ENCODE data around the gene IFNG-AS1.

IFNG-AS1 gene

DNA sequence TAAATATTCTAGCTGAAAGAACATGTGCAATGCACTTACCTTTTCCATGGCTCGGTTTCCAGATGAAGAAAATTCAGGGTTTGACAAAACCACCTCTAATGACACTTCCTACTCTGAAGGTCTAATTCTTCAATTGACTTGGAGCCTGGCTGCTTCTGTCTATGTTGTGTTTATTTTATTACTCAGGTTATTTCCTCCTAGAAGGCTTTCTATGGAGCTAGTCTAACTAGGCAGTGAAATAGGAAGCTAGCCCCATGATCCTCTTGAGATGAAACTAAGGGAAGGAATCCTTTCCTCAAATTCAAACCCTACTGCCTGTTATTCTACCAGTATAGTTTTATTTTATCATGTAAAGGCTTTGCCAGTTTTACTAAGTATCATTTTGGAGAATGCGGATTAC is 20.9 kb upstream of the IFNG-AS1 start (continued):
- TF ChIP-seq ZFP41 (tag by site-specific recombination; IDR thresholded peaks at IDR 0.05; ENCODE audit: borderline replicate concordance) (no peak), GFI1B (tag by site-specific recombination; IDR thresholded peaks at IDR 0.05) (no peak), ZNF660 (tag by site-specific recombination; IDR thresholded peaks at IDR 0.05) (no peak), ZNF768 (tag by site-specific recombination; IDR thresholded peaks at IDR 0.05) (no peak)

DNA sequence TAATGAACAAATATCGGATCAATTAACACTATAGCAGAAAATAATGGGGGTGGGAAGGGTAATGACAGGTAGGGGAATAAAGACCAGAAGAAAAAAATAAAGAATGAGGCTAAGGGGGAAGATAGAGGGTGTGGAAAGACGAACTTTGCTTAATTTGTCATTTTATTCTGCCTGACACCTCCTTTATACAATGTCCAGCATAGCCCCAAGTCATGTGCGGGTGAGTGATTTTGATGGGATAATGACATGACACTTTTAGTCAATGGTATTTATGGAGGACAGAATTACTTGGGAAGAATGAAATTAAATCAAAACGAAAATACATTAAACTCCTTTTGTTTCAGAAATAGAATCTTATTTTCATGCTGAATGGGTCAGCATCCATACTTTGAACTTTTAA is 20.5 kb upstream of the IFNG-AS1 start:
- Histone ChIP-seq H3K9me3 (ENCODE audit: control insufficient read depth, insufficient read depth, low read depth, low read length) (no peaks in the 10 kb centered on the region), H3K36me3 (ENCODE audit: control insufficient read depth in 2 of 2, insufficient read depth in 1 of 2, low read length in 2 of 2) (no peaks in the 10 kb centered on the region), H3K4me3 (ENCODE audit: low read depth, low read length) (no peak overlapping the region), H3K27ac (ENCODE audit: extremely low read depth, low read depth, low read length) (no peak overlapping the region), H3K4me1 (ENCODE audit: control insufficient read depth, insufficient read depth, low read length) (no peaks in the 10 kb centered on the region)
- CTCF ChIA-PET = no interaction called here
- no peak for TF ChIP-seq YY2 (tag by site-specific recombination; IDR thresholded peaks at IDR 0.05)
- no peak for TF ChIP-seq KLF10 (tag by site-specific recombination; IDR thresholded peaks at IDR 0.05)
- no peak for TF ChIP-seq ZNF184 (tag by site-specific recombination; IDR thresholded peaks at IDR 0.05)
- no peak for TF ChIP-seq ZNF2 (tag by site-specific recombination; IDR thresholded peaks at IDR 0.05)
- no peak for TF ChIP-seq ZNF830 (tag by site-specific recombination; IDR thresholded peaks at IDR 0.05; ENCODE audit: low read depth)
- TF ChIP-seq, protein P1, sequence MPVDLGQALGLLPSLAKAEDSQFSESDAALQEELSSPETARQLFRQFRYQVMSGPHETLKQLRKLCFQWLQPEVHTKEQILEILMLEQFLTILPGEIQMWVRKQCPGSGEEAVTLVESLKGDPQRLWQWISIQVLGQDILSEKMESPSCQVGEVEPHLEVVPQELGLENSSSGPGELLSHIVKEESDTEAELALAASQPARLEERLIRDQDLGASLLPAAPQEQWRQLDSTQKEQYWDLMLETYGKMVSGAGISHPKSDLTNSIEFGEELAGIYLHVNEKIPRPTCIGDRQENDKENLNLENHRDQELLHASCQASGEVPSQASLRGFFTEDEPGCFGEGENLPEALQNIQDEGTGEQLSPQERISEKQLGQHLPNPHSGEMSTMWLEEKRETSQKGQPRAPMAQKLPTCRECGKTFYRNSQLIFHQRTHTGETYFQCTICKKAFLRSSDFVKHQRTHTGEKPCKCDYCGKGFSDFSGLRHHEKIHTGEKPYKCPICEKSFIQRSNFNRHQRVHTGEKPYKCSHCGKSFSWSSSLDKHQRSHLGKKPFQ (tag by site-specific recombination; IDR thresholded peaks at IDR 0.05) = no peak
- TF ChIP-seq, protein P2, sequence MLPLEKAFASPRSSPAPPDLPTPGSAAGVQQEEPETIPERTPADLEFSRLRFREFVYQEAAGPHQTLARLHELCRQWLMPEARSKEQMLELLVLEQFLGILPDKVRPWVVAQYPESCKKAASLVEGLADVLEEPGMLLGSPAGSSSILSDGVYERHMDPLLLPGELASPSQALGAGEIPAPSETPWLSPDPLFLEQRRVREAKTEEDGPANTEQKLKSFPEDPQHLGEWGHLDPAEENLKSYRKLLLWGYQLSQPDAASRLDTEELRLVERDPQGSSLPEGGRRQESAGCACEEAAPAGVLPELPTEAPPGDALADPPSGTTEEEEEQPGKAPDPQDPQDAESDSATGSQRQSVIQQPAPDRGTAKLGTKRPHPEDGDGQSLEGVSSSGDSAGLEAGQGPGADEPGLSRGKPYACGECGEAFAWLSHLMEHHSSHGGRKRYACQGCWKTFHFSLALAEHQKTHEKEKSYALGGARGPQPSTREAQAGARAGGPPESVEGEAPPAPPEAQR (tag by site-specific recombination; IDR thresholded peaks at IDR 0.05) = no peak
- TF ChIP-seq ZNF404 (tag by site-specific recombination; IDR thresholded peaks at IDR 0.05) = no peak
- TF ChIP-seq ZNF121 (tag by site-specific recombination; IDR thresholded peaks at IDR 0.05) = no peak
- TF ChIP-seq ZNF175 (tag by site-specific recombination; IDR thresholded peaks at IDR 0.05) = no peak
- TF ChIP-seq KLF16 (tag by site-specific recombination; IDR thresholded peaks at IDR 0.05) = no peak
- POLR2A ChIA-PET = no interaction called here

DNA sequence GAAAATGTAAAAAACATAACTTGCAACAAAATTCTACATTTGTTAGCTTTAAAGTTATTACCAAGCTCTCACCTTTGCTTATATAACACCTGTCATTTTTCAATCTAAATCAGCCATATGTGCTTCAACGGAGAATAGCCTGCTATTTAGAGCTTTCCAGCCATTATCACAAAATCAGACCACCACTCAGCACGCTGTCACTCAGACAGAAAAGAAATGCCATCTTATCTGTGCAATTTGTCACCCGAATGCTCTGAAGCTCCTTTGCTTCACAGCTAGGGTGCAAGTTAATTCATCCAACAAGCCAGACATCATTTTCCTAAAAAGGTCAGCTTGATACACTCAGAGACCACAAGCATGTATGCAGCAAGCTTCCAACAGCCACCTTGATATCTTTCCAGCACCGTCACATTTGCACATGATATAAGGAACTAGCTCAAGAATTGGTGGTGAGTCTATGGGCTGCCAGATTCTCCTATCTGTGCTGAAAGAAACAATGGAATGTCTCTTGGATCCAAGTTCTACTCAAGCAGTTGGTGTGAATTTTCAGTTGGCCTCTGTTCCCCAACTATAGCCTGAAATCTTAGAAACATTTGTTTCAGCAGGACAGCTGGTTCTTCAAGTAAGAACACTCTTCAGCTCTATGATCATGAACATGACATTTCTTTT is 20.0 kb upstream of the IFNG-AS1 start:
- no peak overlapping the region for H3K27ac ChIP-seq (ENCODE audit: extremely low read depth, low read depth, low read length)
- TF ChIP-seq, protein P3, sequence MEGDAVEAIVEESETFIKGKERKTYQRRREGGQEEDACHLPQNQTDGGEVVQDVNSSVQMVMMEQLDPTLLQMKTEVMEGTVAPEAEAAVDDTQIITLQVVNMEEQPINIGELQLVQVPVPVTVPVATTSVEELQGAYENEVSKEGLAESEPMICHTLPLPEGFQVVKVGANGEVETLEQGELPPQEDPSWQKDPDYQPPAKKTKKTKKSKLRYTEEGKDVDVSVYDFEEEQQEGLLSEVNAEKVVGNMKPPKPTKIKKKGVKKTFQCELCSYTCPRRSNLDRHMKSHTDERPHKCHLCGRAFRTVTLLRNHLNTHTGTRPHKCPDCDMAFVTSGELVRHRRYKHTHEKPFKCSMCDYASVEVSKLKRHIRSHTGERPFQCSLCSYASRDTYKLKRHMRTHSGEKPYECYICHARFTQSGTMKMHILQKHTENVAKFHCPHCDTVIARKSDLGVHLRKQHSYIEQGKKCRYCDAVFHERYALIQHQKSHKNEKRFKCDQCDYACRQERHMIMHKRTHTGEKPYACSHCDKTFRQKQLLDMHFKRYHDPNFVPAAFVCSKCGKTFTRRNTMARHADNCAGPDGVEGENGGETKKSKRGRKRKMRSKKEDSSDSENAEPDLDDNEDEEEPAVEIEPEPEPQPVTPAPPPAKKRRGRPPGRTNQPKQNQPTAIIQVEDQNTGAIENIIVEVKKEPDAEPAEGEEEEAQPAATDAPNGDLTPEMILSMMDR (tag by site-specific recombination; IDR thresholded peaks at IDR 0.05) = no peak
- TF ChIP-seq, protein P4, sequence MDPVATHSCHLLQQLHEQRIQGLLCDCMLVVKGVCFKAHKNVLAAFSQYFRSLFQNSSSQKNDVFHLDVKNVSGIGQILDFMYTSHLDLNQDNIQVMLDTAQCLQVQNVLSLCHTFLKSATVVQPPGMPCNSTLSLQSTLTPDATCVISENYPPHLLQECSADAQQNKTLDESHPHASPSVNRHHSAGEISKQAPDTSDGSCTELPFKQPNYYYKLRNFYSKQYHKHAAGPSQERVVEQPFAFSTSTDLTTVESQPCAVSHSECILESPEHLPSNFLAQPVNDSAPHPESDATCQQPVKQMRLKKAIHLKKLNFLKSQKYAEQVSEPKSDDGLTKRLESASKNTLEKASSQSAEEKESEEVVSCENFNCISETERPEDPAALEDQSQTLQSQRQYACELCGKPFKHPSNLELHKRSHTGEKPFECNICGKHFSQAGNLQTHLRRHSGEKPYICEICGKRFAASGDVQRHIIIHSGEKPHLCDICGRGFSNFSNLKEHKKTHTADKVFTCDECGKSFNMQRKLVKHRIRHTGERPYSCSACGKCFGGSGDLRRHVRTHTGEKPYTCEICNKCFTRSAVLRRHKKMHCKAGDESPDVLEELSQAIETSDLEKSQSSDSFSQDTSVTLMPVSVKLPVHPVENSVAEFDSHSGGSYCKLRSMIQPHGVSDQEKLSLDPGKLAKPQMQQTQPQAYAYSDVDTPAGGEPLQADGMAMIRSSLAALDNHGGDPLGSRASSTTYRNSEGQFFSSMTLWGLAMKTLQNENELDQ (tag by site-specific recombination; IDR thresholded peaks at IDR 0.05; ENCODE audit: low read depth) = no peak
- TF ChIP-seq, protein P5, sequence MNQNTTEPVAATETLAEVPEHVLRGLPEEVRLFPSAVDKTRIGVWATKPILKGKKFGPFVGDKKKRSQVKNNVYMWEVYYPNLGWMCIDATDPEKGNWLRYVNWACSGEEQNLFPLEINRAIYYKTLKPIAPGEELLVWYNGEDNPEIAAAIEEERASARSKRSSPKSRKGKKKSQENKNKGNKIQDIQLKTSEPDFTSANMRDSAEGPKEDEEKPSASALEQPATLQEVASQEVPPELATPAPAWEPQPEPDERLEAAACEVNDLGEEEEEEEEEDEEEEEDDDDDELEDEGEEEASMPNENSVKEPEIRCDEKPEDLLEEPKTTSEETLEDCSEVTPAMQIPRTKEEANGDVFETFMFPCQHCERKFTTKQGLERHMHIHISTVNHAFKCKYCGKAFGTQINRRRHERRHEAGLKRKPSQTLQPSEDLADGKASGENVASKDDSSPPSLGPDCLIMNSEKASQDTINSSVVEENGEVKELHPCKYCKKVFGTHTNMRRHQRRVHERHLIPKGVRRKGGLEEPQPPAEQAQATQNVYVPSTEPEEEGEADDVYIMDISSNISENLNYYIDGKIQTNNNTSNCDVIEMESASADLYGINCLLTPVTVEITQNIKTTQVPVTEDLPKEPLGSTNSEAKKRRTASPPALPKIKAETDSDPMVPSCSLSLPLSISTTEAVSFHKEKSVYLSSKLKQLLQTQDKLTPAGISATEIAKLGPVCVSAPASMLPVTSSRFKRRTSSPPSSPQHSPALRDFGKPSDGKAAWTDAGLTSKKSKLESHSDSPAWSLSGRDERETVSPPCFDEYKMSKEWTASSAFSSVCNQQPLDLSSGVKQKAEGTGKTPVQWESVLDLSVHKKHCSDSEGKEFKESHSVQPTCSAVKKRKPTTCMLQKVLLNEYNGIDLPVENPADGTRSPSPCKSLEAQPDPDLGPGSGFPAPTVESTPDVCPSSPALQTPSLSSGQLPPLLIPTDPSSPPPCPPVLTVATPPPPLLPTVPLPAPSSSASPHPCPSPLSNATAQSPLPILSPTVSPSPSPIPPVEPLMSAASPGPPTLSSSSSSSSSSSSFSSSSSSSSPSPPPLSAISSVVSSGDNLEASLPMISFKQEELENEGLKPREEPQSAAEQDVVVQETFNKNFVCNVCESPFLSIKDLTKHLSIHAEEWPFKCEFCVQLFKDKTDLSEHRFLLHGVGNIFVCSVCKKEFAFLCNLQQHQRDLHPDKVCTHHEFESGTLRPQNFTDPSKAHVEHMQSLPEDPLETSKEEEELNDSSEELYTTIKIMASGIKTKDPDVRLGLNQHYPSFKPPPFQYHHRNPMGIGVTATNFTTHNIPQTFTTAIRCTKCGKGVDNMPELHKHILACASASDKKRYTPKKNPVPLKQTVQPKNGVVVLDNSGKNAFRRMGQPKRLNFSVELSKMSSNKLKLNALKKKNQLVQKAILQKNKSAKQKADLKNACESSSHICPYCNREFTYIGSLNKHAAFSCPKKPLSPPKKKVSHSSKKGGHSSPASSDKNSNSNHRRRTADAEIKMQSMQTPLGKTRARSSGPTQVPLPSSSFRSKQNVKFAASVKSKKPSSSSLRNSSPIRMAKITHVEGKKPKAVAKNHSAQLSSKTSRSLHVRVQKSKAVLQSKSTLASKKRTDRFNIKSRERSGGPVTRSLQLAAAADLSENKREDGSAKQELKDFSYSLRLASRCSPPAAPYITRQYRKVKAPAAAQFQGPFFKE (tag by site-specific recombination; IDR thresholded peaks at IDR 0.05; ENCODE audit: borderline replicate concordance) = no peak
- TF ChIP-seq, protein P6, sequence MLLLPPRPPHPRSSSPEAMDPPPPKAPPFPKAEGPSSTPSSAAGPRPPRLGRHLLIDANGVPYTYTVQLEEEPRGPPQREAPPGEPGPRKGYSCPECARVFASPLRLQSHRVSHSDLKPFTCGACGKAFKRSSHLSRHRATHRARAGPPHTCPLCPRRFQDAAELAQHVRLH (tag by site-specific recombination; IDR thresholded peaks at IDR 0.05) = no peak
- ChIA-PET POLR2A (no interaction called here), CTCF (no interaction called here)
- no peaks in the 10 kb centered on the region for H3K4me1 ChIP-seq (ENCODE audit: control insufficient read depth, insufficient read depth, low read length)
- no peaks in the 10 kb centered on the region for H3K9me3 ChIP-seq (ENCODE audit: control insufficient read depth, insufficient read depth, low read depth, low read length)
- no peak overlapping the region for H3K4me3 ChIP-seq (ENCODE audit: low read depth, low read length)
- H3K36me3 ChIP-seq (ENCODE audit: control insufficient read depth in 2 of 2, insufficient read depth in 1 of 2, low read length in 2 of 2) = no peaks in the 10 kb centered on the region
